Lower leg skin (tissue), 4 donors: ENCODE data around the gene INSIG2. TPM values are rescaled to one million over a fixed set of nuclear protein-coding genes. Genes with fewer than 3 reads are reported as not detected.
A peak's percentile ranks its signal among the peaks of the same experiment; 100 is the strongest.

Source experiments
- DNase-seq, 2 donors: peaks; one replicate each; pipeline ENCODE4 v3.0.0-alpha.2; 2019; ENCODE audit warnings: low spot score in 2 of 2
- H3K4me3 ChIP-seq: fragments of 200-600 bp; sonication (generic); 2 replicates; pipeline ENCODE4 v1.5.1; 2017; ENCODE audit warnings: mild to moderate bottlenecking, low read depth; ENCODE audit not compliant: poor library complexity, severe bottlenecking
- POLR2A ChIP-seq, 2 donors: fragments of 450-650 bp; IDR thresholded peaks; one replicate each; pipeline ENCODE4 v1.6.1; 2016 to 2017; ENCODE audit warnings: antibody characterized with exemption in 2 of 2, mild to moderate bottlenecking in 1 of 2, moderate library complexity in 1 of 2
- WGBS, 2 donors: methylation state at CpG; one replicate each; pipeline ENCODE4 v1.1.5; 2018; 5-methylcytosine and 5-hydroxymethylcytosine counted together
- intact Hi-C: fragments of 100-400 bp; cut with DNase I; formaldehyde crosslinking; loops from one replicate; pipeline ENCODE4 v1.15.0; 2023; ENCODE audit warnings: low total_unique reads
- total RNA-seq, 4 donors: library from RNA; depleted of rRNA; stranded (reverse); fragments of >200 nt; gene quantifications; one replicate each; pipeline ENCODE4 v1.1.0, GENCODE V29; 2016
- TF ChIP-seq, protein P1 (sequence below), 3 donors: fragments of 450-650 bp; IDR thresholded peaks; one replicate each; pipeline ENCODE4 v1.5.1; 2016; ENCODE audit warnings: antibody characterized with exemption in 3 of 3, mild to moderate bottlenecking in 3 of 3, moderate library complexity in 2 of 3

The INSIG2 gene
- 10 to 100 TPM; 11.6 to 13.6 (median 12.5) TPM for total RNA-seq

DNA sequence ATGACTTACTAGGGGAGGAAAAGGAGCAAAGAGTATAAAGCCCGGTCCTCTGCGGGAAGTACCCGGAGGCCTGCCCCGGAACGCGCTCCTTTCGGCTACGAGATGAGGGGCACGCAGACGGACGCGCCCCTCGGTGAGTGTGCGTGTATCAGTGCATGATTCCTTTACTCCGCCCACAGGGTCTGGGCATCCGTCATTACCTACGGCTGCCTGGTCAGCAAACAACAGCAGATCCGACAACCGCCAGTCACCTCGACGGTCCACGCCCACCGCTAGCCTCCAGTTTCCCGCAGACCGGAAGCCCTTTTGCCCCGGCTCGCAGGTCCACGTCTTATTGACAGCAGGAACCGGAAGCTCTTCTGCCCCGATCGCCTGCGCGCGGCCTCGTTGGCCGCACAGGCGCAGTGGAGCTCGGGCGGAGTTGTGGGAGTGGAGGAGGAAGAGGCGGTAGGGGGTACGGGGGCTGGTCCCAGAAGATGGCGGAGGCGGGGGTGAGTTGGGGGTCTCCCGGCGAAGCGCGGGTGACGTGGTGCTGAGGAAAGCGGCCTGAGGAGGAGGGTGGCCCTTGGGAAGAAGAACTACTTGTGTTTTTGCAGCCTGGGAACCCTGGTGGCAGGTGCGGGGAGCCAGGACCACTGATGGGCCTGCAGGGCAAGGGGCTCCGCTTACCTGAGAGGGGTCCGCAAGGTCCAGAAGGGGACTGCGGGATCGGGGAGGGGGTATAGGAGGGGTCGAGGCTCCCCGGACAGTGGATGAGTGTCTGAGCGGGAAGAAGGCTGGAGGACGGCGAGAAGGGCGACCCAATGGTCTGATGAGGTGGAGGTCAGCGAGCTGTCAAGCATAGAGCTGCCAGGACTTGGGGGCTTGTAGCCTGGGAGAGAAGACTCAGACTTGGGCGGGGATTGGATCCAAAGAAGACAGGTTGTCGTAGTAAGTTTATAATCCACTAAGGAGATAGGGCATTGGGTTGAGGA lies at the start of gene INSIG2:
INSIG2 (plus strand) TSS at position 421 of the 974 bp plus-strand sequence. CDS start 8,086 bp downstream, outside the sequence.
- intact Hi-C loops: no loop called here
- TF ChIP-seq POLR2A (IDR thresholded peaks at IDR 0.05): no peak
- TF ChIP-seq, protein P1, sequence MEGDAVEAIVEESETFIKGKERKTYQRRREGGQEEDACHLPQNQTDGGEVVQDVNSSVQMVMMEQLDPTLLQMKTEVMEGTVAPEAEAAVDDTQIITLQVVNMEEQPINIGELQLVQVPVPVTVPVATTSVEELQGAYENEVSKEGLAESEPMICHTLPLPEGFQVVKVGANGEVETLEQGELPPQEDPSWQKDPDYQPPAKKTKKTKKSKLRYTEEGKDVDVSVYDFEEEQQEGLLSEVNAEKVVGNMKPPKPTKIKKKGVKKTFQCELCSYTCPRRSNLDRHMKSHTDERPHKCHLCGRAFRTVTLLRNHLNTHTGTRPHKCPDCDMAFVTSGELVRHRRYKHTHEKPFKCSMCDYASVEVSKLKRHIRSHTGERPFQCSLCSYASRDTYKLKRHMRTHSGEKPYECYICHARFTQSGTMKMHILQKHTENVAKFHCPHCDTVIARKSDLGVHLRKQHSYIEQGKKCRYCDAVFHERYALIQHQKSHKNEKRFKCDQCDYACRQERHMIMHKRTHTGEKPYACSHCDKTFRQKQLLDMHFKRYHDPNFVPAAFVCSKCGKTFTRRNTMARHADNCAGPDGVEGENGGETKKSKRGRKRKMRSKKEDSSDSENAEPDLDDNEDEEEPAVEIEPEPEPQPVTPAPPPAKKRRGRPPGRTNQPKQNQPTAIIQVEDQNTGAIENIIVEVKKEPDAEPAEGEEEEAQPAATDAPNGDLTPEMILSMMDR (IDR thresholded peaks at IDR 0.05): peak in 1 of 3 donors; percentile 10
- peak; percentile 89 to 97 for DNase-seq
- 1% methylated on average over 63 of the region's 63 CpGs for WGBS, 2 donors
- peak within 1 kb of the TSS; percentile 73 for H3K4me3 ChIP-seq

DNA sequence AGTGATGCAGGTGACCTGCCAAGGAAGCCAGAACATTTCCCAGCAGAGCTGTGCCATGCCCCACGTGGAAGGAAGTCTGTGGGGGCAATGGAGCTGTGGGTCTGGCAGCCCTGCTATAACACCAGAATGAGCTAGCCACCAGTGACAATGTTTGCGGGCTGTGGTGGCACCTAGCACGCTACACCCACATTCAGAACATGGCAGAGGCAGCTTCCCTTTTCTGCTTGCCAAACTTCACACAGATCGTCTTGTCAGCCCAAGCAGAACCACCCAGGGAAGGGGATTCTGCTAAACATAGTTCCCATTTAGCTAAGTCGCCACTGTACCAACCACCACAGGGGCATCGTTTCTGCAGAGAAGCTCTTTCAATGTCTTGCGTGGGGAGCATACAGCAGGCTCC lies 47.4 kb upstream of the INSIG2 start:
- intact Hi-C loops: no loop called here
- 80 to 84% methylated on average over 7 of the region's 7 CpGs for WGBS, 2 donors
- no peak for TF ChIP-seq POLR2A (IDR thresholded peaks at IDR 0.05)
- TF ChIP-seq, protein P1 (IDR thresholded peaks at IDR 0.05): no peak
- no peak overlapping the region for H3K4me3 ChIP-seq
- DNase-seq: no peak

DNA sequence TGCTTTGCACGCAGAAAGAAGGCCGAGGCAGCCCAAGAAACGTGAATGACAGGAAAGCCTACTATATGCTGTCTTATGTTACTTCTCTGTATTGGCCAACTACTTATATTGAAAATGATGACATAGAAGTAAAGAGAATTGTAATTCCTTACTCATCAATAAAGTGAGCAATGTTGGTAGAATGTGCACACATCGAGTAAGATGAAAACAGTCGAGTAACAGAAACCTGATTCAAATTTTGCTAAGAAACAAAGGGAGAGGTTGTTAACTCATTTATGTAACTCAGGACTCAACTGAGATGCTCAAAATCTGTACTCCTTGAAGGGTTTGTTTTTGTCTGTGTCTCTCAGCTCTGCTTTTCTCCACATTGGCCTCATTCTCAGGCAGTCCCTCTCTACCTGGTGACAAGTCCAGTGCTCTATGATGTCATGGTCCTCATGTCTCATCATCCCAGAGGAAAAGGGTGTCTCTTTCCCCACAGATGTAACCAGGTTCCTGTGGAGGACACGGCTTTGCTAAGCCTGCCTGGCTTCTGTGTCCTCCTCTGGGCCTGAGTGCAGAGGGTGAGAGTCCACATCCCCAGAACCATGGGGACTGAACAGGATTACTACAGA lies 44.1 kb upstream of the INSIG2 start:
- TF ChIP-seq POLR2A (IDR thresholded peaks at IDR 0.05): no peak
- TF ChIP-seq, protein P1 (IDR thresholded peaks at IDR 0.05): no peak
- 83 to 84% methylated on average over 6 of the region's 6 CpGs for WGBS, 2 donors
- no peak for DNase-seq
- H3K4me3 ChIP-seq: no peak overlapping the region
- intact Hi-C loops: no loop called here

DNA sequence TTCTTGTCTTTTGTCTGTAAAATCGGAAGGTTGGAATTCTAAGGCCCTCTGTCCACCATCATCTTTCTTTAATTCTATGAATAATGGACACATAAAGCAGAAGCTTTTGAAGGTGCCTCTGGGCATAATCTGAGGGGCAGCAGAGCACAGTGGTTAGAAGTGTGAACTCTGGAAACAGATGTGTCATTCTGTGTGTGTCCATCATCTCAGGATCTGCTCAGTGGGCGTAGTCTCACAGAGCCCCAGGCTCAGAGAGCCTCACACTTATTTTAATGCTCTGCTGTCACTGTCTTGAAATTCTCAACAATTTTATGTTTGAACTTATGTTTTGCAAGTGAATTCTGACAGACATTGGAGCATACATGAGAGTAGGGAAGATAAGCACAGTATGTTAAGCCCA lies 43.4 kb upstream of the INSIG2 start:
- WGBS, 2 donors: 84 to 86% methylated on average over 2 of the region's 2 CpGs
- intact Hi-C loops: no loop called here
- DNase-seq: no peak
- TF ChIP-seq POLR2A (IDR thresholded peaks at IDR 0.05): no peak
- TF ChIP-seq, protein P1 (IDR thresholded peaks at IDR 0.05): no peak
- no peak overlapping the region for H3K4me3 ChIP-seq

DNA sequence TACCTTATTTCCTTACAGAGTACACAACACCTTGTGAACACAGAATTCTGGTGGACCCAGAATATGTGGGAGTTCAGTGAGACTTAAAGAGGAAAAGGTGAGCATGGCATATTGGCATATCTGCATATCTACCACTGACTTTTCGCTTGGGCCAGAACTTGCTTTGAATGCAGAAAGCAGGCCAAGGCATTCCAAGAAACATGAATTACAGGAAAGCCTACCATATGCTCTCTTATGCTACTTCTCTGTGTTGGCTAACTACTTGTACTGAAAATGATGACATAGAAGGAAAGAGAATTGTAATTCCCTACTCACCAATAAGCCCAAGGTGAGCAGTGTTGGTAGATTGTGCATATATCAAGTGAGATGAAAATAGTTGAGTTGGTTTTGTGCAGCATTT lies 43.0 kb upstream of the INSIG2 start:
- intact Hi-C loops: no loop called here
- H3K4me3 ChIP-seq: no peak overlapping the region
- WGBS, 2 donors: 64 to 73% methylated on average over 1 of the region's 1 CpG
- no peak for DNase-seq
- TF ChIP-seq, protein P1 (IDR thresholded peaks at IDR 0.05): no peak
- no peak for TF ChIP-seq POLR2A (IDR thresholded peaks at IDR 0.05)
